ENCODE measurements around the gene ABCA2. TPM values are rescaled to one million over a fixed set of nuclear protein-coding genes. Genes with fewer than 3 reads are reported as not detected.

The ABCA2 gene
- total RNA-seq, 2 donors from 2014 or later = 28.7 to 29.6 TPM

- intact Hi-C loops (cut with DNase I) = no loop called here
- H3K27ac ChIP-seq = no peak overlapping the region
- TF ChIP-seq CTCF (IDR thresholded peaks at IDR 0.05) = no peak
- TF ChIP-seq POLR2A (IDR thresholded peaks at IDR 0.05) = no peak
- H3K36me3 ChIP-seq (replicated peaks in 1 of 2; ENCODE audit: insufficient read depth in 1 of 2, low read depth in 2 of 2) = no peaks in the 10 kb centered on the region
- WGBS, 2 donors = 80 to 83% methylated on average over 4 to 6 of the region's 7 CpGs
- no peaks in the 10 kb centered on the region for H3K4me1 ChIP-seq
- no peak overlapping the region for H3K4me3 ChIP-seq
- H3K9me3 ChIP-seq = no peaks in the 10 kb centered on the region
- ATAC-seq (peak; percentile 10), DNase-seq (no peak)
- no peaks in the 10 kb centered on the region for H3K27me3 ChIP-seq
Observed at GRCh38 chr9:136958473-136958872, 69.6 kb downstream of the ABCA2 start.

GRCh38 chr9:136957901-136958300 is 70.1 kb downstream of the ABCA2 start:
- Histone ChIP-seq H3K27ac (no peak overlapping the region), H3K4me1 (no peaks in the 10 kb centered on the region), H3K27me3 (no peaks in the 10 kb centered on the region), H3K36me3 (replicated peaks in 1 of 2; ENCODE audit: insufficient read depth in 1 of 2, low read depth in 2 of 2) (no peaks in the 10 kb centered on the region), H3K4me3 (no peak overlapping the region), H3K9me3 (no peaks in the 10 kb centered on the region)
- DNase-seq = no peak
- TF ChIP-seq POLR2A (IDR thresholded peaks at IDR 0.05) = no peak
- WGBS, 2 donors = 88 to 100% methylated on average over 3 to 5 of the region's 6 CpGs
- intact Hi-C loops (cut with DNase I) = no loop called here
- ATAC-seq = no peak

- intact Hi-C loops (cut with DNase I) = no loop called here
- WGBS, 2 donors = 73 to 94% methylated on average over 1 of the region's 1 CpG
- Histone ChIP-seq H3K27ac (no peak overlapping the region), H3K4me1 (peaks cover under 1% of the 10 kb centered on the region), H3K36me3 (replicated peaks in 1 of 2; ENCODE audit: insufficient read depth in 1 of 2, low read depth in 2 of 2) (no peaks in the 10 kb centered on the region), H3K4me3 (no peak overlapping the region), H3K9me3 (no peaks in the 10 kb centered on the region), H3K27me3 (no peaks in the 10 kb centered on the region)
- TF ChIP-seq POLR2A (IDR thresholded peaks at IDR 0.05) (no peak), CTCF (IDR thresholded peaks at IDR 0.05) (no peak)
- ATAC-seq (no peak), DNase-seq (no peak)
Observed at GRCh38 chr9:136957461-136957860, 70.6 kb downstream of the ABCA2 start.

Other genes starting within 250 kb of the ABCA2 start
- 10 to 100 TPM; 45.1 to 52.1 TPM for gene TMEM141, start 236.9 kb downstream of the ABCA2 start, total RNA-seq
- gene CCDC183, start 231.9 kb downstream of the ABCA2 start, total RNA-seq = 10 to 100 TPM in 1 of 2 donors, 1 to 10 TPM in 1; 3.3 to 14.5 TPM
- 10 to 100 TPM; 69.8 to 72.8 TPM for gene RABL6, start 220.3 kb downstream of the ABCA2 start, total RNA-seq
- 10 to 100 TPM in 1 of 2 donors, 1 to 10 TPM in 1; 5.2 to 13.2 TPM for gene AJM1, start 185.8 kb downstream of the ABCA2 start, total RNA-seq
- 10 to 100 TPM; 60.6 to 65.6 TPM for gene PHPT1, start 178.8 kb downstream of the ABCA2 start, total RNA-seq
- 10 to 100 TPM in 1 of 2 donors, 1 to 10 TPM in 1; 6.5 to 25.7 TPM for gene MAMDC4, start 175.9 kb downstream of the ABCA2 start, total RNA-seq
- gene EDF1, start 161.9 kb downstream of the ABCA2 start, total RNA-seq = 100 to 1,000 TPM; 196 to 238 TPM
- 10 to 100 TPM in 1 of 2 donors, 1 to 10 TPM in 1; 5.2 to 30.7 TPM for gene TRAF2, start 141.7 kb downstream of the ABCA2 start, total RNA-seq
- 100 to 1,000 TPM; 156 to 161 TPM for gene FBXW5, start 83.5 kb downstream of the ABCA2 start, total RNA-seq
- not detected for gene C8G, start 83.0 kb downstream of the ABCA2 start, total RNA-seq
- gene LCN12, start 76.0 kb downstream of the ABCA2 start, total RNA-seq = 1 to 10 TPM; 1.3 to 4.9 TPM
- gene PTGDS, start 50.7 kb downstream of the ABCA2 start, total RNA-seq = 10 to 100 TPM; 17.8 to 48.0 TPM
- gene LCNL1, start 45.2 kb downstream of the ABCA2 start, total RNA-seq = not detected
- gene PAXX, start 35.8 kb downstream of the ABCA2 start, total RNA-seq = 10 to 100 TPM; 34.0 to 97.2 TPM
- gene CLIC3, start 31.7 kb downstream of the ABCA2 start, total RNA-seq = 1 to 10 TPM in 1 of 2 donors, not detected in 1; 2.0 TPM
- gene FUT7, start 3.9 kb upstream of the ABCA2 start, total RNA-seq = not detected
- gene NPDC1, start 17.9 kb upstream of the ABCA2 start, total RNA-seq = 100 to 1,000 TPM in 1 of 2 donors, 10 to 100 TPM in 1; 72.1 to 105 TPM
- gene ENTPD2, start 25.8 kb upstream of the ABCA2 start, total RNA-seq = 1 to 10 TPM; 1.3 to 1.6 TPM
- gene SAPCD2, start 42.3 kb upstream of the ABCA2 start, total RNA-seq = under 1 TPM; 0.66 to 0.78 TPM
- 1 to 10 TPM; 7.8 to 8.2 TPM for gene UAP1L1, start 49.3 kb upstream of the ABCA2 start, total RNA-seq
- 10 to 100 TPM; 32.6 to 34.2 TPM for gene MAN1B1, start 58.7 kb upstream of the ABCA2 start, total RNA-seq
- 100 to 1,000 TPM; 137 to 171 TPM for gene DPP7, start 86.5 kb upstream of the ABCA2 start, total RNA-seq
- gene GRIN1, start 110.9 kb upstream of the ABCA2 start, total RNA-seq = not detected
- gene LRRC26, start 141.8 kb upstream of the ABCA2 start, total RNA-seq = 1 to 10 TPM in 1 of 2 donors, not detected in 1; 1.3 TPM
- gene TMEM210, start 143.8 kb upstream of the ABCA2 start, total RNA-seq = not detected
- 10 to 100 TPM; 24.1 to 51.7 TPM for gene ANAPC2, start 160.3 kb upstream of the ABCA2 start, total RNA-seq
- 10 to 100 TPM; 62.3 to 79.1 TPM for gene SSNA1, start 160.4 kb upstream of the ABCA2 start, total RNA-seq
- 10 to 100 TPM; 90.0 to 91.3 TPM for gene TPRN, start 172.5 kb upstream of the ABCA2 start, total RNA-seq
- 10 to 100 TPM; 11.9 to 18.1 TPM for gene TMEM203, start 177.4 kb upstream of the ABCA2 start, total RNA-seq
- gene NDOR1, start 177.5 kb upstream of the ABCA2 start, total RNA-seq = 10 to 100 TPM; 17.1 to 22.7 TPM
- gene RNF208, start 194.0 kb upstream of the ABCA2 start, total RNA-seq = 10 to 100 TPM in 1 of 2 donors, under 1 TPM in 1; 0.78 to 14.5 TPM
- not detected for gene CYSRT1, start 196.9 kb upstream of the ABCA2 start, total RNA-seq
- gene RNF224, start 199.3 kb upstream of the ABCA2 start, total RNA-seq = under 1 TPM in 1 of 2 donors, not detected in 1; 0.26 TPM
- under 1 TPM in 1 of 2 donors, not detected in 1; 0.33 TPM for gene SLC34A3, start 202.7 kb upstream of the ABCA2 start, total RNA-seq
- 100 to 1,000 TPM in 1 of 2 donors, 10 to 100 TPM in 1; 79.1 to 171 TPM for gene TUBB4B, start 213.1 kb upstream of the ABCA2 start, total RNA-seq
- not detected for gene STPG3, start 223.0 kb upstream of the ABCA2 start, total RNA-seq
- 10 to 100 TPM; 31.3 to 34.2 TPM for gene NELFB, start 227.1 kb upstream of the ABCA2 start, total RNA-seq
- gene TOR4A, start 249.5 kb upstream of the ABCA2 start, total RNA-seq = 10 to 100 TPM in 1 of 2 donors, 1 to 10 TPM in 1; 9.9 to 12.2 TPM